ENCODE results near the gene SUPT3H.
"Not testable (repeated sequence)": the region's sequence is repeated elsewhere in the genome, so short reads cannot be mapped to it uniquely, and the experiment has no call there.

SUPT3H gene

DNA sequence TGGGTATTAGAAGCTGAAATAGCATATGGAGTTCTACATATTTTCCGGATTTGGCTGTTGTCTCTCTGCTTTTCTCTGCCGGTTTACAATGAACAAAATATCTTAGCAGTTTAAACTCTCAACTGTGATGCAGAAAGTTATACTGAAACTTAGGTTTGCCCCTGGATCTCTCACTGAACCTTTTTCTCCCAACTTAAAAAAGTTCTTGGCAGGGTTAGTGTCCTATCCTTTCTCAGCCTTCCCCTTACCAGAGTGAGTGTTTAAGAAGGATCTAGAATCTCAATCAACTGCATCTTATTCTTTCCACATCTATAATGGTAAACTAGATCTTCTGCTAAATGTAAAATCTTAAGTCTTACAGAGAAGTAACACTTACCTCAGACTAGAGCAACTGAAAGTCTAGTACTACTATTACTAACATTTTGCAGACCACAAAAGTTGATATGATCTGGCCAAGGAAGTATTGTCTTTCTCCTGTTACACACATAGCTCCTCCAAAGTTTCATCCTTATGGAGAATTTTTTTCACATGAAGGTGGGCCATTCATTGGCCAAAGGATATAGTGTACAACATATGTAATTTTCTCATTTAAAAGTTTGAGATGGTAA, 441.9 kb downstream of the SUPT3H start:
- no peak for DNase-seq

DNA sequence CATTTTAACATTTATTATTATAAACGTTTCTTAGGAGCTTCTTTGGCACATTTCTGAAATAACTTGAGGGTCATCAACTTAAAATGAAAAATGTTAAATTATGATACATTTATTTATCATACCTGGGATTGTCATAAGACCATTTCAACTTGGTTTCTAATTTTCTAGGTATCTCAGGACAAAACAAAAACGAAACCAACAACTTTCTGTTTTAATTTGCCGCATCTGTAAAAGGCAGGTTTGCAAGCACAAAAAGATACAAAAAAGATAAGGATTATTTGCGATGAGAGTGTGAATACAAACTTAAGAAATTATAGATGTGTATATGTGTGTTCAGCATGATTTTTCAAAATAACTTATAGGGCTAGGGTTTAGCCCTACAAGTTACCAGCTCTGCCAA, 444.6 kb downstream of the SUPT3H start:
- no peak for DNase-seq

DNA sequence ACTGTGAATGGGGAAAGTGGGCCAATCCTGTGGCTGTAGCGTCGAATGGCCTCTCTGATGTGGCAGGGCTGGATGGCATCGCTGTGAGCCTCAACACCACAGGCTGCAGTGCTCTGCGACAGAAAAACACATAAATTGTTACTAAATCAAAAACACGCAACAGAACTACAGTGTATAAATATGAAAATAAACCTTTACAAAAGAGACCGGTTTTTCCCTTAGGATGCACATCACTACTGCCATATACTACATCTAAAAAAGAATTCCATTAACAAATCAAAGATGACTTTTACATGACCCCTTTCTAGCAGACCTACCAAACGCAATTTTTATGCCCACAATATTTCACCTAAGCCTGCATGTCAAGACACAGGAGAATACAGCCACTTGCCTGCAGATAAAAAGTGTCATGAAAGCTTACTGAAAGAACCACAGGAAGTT, 445.1 kb downstream of the SUPT3H start:
- no peak for DNase-seq

DNA sequence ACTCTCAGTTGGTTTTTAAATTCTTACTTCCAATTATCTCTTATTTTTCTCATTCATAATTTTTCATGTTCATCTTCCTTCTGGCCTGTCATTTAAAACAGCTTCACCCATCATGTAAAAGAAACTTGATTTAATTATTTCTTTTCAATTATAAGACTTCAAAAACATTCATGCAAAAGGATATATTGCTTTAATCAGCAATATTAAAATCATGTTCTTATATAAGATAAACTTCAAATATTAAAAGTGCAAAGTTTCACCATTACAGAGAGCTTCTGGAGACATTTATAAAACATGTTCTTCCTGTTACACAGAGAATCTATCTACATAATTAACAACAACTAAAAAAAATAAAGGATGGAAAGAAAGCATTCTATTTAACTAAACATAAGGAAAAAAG, 446.3 kb downstream of the SUPT3H start:
- DNase-seq, result no peak

DNA sequence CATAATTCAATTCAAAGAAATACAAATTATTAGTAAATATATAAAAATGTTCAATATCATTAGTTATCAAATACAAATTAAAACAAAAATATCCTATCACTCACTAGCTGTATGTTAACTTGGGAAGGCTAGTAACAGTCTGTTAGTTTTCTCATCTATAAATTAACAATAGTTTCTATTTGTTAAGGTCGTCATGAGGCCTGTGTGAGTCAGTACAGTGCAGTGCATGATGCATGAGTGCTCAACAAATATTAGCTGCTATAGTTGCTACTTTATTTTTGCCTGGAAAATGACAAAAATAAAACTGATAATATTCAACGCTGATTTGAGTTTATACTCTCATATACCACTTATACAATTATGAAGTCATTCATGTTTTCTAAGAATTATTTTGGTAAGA, 451.2 kb downstream of the SUPT3H start:
- no peak for DNase-seq

DNA sequence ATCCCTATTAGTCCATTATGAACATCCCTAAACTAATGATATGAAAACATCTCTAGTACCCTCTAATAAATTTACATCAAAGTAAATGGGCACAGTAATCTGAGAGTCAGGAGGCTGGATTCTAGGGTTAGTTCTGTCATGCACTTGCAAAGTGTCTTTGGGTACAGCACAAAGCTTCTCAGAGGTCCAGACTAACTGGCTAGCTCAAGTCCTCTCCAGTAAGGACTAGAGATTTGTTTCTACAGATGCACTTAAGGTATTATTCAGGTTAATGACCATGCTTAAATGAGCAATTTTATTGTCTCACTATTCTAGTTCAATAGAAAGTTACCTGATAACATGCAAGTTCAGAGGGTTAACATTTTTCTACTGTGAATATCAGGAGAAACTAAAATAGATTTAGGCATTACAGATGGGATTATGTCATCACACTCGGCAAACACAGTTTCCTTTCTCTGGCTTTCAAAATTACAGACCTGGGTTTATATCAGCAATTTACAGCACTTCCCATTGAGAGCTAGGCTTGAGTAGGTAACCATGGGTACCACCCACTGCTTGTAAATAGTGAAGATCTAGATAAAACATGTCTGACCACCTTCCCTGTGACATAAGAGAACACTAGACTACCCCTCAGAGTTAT, 452.5 kb downstream of the SUPT3H start:
- no peak for DNase-seq

DNA sequence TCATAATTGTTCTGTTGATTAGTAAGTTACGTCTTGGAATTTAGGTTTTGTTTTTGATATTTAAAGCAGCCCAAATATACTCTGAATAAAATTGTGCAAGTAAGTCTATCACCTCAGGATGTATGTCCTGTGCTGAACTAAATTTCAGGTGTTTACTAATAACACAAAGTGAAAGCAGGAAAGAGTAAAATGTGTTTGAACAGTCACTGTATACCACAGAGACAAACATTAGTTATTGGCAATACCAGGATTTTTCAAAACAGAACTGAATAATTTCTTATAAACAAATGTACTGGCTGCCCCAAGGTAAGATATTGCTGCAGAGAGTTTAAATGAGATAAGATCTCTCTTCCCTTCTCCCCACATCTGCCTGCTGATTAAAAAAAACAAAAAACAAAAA, 454.3 kb downstream of the SUPT3H start:
- DNase-seq, result no peak

DNA sequence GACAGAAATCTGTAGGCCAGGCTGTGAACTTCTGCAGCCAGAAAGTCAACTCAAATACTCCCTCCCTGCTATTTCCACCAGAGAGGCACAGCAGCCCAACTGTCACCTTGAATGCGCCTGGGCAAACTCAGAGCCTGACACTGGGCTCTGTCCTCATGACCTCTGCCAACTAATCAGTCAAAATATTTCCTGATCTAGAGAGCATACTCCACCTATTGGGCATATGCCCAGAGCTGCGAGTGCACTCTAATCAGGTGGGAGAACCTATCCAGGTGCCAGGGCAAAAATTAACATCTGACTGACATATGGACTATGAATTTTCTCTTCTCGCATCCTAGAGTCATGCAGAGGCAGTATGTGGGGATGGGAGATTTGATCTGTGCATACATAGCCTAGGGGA, 455.9 kb downstream of the SUPT3H start:
- DNase-seq, result no peak

DNA sequence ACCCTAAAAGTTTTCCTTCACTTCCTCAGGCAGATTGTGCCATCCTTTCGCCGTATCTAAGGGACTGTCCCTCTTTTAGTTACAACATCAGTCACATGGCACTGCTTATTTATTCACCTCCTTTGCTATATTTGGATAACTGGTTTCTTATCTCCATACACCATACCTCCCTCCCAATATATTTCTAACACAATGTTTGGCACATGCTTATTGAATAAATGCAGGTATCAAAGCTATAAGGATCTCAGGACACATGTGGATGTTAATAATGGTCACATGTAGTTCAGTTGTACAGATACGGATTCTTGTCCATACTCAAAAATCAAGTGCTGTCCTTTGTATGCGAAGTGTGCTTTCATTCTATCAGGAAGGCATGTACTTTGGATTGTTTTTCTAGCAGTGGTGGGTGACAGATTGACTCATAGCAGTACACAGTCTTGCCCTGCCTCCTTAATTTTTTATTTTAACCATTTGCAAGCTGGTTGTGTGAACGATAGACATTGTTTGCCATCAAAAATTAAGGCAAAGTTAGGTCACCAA, 456.7 kb downstream of the SUPT3H start:
- no peak for DNase-seq

DNA sequence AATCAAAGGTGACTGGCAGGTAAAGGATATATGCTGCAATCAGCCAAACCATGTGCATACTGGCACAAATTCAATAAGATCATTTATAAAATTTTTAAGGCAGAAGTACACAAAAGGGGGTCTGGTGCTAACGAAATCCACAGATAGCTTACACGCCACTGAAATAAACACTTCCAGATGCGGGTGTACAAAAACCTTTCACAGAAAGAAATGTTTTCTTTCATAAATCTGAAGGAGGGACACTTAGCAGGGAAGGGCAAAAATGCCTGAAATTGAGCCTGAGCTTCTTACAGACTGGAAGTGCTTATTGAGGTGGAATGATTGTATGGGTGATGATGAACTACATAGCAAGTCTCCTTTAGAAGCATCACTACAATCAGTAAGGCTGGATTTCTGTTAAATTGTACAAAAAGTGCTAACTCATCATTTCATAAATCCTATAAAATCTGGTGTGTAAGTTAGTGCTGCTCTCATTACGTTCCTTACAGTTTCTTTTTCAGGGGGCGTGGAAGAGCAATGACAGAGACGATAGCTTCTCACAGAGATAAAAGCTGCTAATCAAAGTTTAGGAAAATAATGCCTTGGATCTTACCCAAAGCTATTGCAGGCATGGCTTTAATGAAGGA, 458.9 kb downstream of the SUPT3H start:
- no peak for DNase-seq

DNA sequence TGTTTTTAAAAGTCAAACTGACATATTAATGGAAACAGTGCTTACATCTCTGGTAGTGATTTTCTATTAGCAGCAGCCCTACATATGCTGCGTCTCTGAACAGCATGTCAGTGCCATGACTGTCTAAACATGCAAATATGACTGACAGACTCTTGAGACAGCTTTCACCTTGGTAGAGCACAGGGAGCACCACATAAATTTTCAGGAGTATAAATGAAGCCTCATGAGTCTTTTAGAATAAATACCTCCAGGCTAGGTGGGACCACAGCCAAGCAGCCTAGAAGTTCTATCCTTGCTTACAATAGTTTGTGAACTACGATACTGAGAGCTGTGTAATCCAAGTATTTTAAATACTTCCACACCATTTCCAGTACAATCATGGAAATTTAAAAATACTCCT, 460.3 kb downstream of the SUPT3H start:
- no peak for DNase-seq

DNA sequence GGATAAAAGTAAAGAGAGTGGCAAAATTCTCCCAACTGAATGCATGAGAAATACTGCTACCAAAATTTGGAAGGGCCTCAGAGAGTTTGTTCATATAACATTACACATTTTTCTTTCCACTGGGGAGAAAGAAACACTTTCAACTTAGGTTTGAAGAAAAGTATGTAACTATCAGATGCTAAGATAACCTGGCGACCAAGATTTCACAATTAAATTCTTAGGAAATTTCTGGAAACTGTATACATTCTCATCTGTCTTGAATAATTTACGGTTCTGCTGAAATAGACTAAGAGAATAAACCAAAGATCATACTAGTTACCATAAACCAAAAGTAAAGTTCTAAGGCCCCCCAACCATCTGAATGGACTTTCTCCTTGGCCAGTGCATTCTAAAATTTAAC, 462.6 kb downstream of the SUPT3H start:
- no peak for DNase-seq

DNA sequence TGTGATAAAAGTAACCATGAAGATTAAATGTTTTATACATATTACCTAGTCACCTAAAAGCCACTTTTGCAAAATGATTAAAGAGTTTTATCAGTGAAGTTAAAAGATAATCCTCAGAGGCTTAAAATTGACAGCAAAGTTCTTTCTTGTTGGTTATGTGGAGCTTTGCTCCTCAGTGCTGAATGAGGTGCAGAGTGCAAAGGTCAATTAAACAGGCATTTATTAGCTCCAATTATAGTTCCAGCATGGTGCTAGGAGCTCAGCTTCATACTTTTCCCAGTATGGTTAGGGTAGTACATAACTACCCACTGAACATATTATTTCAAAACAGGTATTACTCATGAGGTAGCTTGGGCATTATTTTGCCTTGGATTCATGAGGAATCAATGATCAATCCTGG, 463.6 kb downstream of the SUPT3H start:
- DNase-seq, result no peak

DNA sequence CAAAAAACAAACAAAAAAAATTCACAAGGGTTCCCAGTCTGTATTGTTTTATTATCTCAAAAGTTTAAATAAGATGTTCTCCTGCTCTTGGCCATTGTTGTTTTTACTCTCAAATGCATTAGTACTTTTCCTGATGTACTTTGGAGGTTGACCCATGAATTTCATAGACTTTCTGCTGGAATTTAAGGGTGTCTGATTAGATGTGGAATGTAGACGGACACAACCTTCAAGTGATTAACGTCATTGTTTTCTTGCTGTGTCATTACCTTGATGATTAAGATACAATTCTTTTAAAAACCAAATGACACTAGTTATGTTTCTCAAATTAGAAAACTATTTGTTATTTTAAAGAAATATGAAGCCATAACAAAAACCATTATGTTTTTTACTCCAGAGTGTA, 471.0 kb downstream of the SUPT3H start:
- DNase-seq, result no peak

DNA sequence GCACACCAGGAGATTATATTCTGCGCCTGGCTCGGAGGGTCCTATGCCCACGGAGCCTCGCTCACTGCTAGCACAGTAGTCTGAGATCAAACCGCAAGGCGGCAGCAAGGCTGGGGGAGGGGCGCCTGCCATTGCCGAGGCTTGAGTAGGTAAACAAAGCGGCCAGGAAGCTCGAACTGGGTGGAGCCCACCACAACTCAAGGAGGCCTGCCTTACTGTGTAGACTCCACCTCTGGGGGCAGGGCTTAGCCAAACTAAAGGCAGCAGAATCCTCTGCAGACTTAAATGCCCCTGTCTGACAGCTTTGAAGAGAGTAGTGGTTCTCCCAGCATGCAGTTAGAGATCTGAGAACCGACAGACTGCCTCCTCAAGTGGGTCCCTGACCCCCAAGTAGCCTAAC, 477.4 kb downstream of the SUPT3H start:
- DNase-seq, result not testable (repeated sequence)

DNA sequence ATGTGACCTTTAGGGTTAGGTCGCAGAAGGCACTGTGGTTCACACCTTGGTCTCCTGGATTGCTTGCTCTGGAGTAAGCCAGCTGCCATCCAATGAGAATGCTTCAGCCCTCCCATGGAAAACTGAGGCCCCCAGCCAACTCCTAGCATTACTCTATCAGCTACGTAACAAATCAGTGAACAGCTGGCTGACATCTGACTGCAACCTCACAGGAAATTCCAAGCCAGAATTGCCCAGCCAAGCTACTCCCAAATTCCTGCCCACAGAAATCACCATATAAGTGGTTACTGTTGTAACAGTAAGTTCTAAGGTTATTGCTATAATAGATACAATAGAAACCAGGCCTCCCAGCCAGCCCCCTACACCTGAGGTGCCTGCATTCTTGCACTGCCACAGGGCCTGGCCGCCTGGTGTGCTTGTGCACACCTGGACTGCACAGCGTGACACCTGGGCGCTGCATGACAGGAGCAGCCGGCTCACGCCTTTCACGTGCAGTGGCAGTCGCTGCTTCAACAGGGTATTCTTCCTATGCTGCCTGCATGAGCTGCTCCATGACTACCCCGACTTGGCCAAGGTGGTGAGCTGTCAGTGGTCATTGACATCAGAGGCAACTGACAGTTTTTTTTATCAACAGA, 479.3 kb downstream of the SUPT3H start:
- no peak for DNase-seq

DNA sequence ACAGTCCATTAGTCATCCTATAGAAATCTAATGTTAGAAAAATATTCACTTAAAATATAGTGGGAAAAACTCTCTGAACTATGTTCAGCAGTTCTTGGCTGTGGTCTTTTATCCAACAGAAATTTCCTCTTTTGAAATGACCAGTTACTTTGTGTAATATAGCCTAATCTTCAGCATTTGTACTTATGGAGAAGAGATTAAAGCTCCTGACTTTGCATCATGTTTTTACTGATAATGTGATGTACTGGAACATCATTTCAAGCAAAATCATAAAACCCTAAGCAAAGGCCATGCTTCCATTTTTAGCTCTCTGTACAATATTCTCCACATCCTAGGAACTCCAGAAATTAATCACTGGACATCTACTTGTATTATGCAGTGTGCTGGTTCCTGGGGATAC, 480.4 kb downstream of the SUPT3H start:
- DNase-seq, result no peak

DNA sequence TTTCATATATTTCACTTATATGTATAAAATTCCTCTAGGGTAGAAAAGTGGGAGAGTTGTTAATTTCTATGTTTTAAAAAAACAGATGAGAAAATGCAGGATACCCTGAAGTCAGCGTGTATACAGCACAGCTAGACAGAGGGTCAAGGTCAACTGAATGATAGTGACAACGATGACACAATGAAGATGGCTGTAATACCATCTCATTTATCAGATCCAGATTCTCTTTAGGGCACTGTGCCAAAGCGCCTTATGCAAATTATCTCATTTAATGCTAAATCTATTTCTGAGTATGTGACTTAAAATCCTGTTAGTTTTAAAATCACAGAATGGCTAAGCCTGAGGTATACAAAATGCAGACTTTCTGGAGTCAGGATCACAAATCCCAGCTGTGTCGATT, 481.0 kb downstream of the SUPT3H start:
- no peak for DNase-seq

DNA sequence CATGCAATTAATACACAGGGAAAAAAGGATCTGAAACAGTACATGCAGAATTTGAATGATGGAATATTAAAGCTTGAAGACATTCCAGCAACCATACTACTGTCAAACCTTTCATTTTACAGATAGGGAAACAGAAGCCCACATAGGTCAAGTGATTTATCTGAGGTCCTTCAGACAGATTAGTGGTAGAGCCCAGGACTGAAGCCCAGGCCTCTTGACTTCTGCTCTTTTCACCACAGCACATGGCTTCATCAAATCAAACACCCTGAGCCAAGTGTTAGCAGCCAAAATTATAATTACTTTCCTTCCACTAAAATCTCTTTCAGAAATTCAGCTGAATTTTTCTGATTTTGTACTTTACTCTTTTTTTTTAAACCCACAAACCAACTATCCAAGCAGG, 485.2 kb downstream of the SUPT3H start:
- DNase-seq, result no peak

DNA sequence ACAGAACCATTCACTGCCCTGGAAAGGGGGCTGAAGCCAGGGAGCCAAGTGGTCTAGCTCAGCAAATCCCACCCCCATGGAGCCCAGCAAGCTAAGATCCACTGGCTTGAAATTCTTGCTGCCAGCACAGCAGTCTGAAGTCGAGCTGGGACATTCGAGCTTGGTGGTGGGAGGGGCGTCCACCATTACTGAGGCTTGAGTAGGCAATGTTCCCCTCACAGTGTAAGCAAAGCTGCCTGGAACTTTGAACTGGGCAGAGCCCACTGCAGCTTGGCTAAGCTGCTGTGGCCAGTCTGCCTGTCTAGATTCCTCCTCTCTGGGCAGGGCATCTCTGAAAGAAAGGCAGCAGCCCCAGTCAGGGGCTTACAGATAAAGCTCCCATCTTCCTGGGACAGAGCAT, 498.7 kb downstream of the SUPT3H start:
- DNase-seq, result not testable (repeated sequence)

DNA sequence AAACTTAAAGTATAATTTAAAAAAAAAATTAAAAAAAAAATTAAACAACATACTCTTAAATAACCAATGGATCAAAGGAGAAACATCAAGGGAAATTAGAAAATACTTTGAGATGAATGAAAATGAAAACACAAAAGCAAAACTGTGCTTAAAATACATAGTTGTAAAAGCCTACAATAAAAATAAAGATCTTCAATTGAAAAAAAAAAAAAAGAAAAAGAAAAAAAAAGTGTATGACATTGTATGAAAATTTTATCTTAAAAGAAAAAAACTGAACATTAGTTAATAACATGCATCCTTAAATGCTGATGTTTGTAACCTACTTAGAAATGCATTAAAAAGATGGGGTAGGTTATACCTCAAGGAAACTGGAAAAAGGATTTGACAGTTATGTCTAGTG, 501.1 kb downstream of the SUPT3H start:
- not testable (repeated sequence) for DNase-seq

DNA sequence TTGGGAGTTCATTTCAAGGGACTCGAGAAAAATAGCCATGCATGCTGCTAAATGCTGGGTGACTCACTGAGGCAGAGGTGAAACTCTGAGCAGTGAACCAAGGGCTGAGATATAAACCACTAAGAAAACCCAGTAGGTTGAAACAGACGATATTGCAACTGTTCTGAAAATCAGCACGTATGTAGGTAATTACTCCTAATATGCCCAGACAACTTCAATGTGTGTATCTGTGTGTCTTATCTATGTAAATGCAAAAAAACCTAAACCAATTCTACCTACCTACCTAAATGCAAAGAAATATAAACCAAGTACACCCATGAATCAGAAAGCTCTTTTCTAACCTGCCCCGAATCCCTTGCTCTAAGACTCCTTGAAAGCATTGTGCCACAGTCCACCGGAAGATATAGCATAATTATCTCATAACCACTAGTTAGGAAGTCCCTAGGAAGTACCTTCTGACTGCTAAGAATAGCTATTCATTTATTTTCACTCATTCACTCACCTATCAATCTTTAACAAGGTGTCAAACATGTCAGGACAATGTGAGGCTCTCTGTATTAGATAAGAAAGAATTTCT, 508.3 kb downstream of the SUPT3H start:
- DNase-seq, result no peak

DNA sequence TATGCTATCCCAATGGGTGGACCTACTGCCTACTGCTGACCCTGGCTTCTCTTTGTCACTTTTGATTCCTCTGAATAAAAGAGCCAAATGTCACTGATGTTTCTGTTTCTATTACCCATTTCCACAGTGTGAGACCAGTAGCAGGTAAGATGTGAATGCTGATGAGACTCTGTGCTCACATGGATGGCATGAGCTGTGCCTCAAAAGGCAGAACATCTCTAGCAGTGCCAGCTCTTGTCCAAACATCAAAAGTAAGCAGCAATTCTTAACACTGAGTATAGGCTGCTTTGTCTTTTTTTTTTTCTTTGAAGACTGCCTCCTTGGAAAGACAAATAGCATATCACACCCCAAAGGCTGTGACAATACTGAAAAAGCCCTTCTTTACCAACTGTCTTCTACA, 508.8 kb downstream of the SUPT3H start:
- DNase-seq, result no peak

DNA sequence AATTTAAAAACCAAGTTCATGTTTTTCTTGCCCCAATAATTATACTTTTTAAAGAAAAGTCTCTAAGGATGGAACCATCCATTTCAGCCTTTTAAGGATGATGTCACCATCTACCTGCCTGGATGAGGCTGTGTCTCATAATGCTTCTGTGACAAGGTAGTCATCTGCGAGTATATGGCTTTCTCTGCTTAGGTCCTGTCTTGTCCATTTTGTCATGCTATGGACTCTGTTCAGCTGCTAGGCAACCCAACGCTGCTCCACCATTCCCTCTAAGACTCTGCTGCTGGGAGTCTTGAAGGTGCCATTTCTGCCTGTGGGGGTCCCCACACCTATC, 509.4 kb downstream of the SUPT3H start:
- no peak for DNase-seq

All from activated CD4-positive, alpha-beta T cell treated with anti-CD3 and anti-CD28 coated beads for 1 hour (primary cell).